OCI-LY7 (cell line): ENCODE results near the gene NOL7. TPM values are rescaled to one million over a fixed set of nuclear protein-coding genes. Genes with fewer than 3 reads are reported as not detected.

Experiments used
- BruUV-seq: library from RNA; stranded (reverse); fragments of 400-500 nt; replicated peaks from 2 replicates; lab custom pipeline; 2021; lab: Mats Ljungman, UMichigan
- CTCF ChIA-PET: fragments of 300-600 bp; sonication (Branson Sonifier 250); formaldehyde crosslinking; loops from one replicate; lab custom pipeline; 2022; ENCODE audit warnings: antibody characterized with exemption; ENCODE audit not compliant: unreplicated experiment; lab: Charles Lee
- POLR2A ChIA-PET: fragments of 300-600 bp; sonication (Branson Sonifier 250); formaldehyde crosslinking; loops from one replicate; lab custom pipeline; 2022; ENCODE audit warnings: antibody characterized with exemption; lab: Charles Lee
- DNase-seq: peaks from one replicate; pipeline ENCODE4 v3.0.0-alpha.2; 2015; ENCODE audit warnings: low spot score
- H2AFZ ChIP-seq: fragments of 200-600 bp; sonication (generic), shearing (Covaris generic); 2 replicates; pipeline ENCODE4 v1.6.1; 2014; ENCODE audit warnings: mild to moderate bottlenecking, antibody characterized with exemption, low read length, moderate library complexity
- H3K27ac ChIP-seq: fragments of 200-600 bp; sonication (generic); 2 replicates; pipeline ENCODE4 v1.5.1; 2014; ENCODE audit warnings: mixed run types, low read depth, mild to moderate bottlenecking, moderate library complexity, low read length, inconsistent platforms; ENCODE audit not compliant: poor library complexity, severe bottlenecking
- H3K36me3 ChIP-seq: fragments of 200-600 bp; sonication (generic); 2 replicates; pipeline ENCODE4 v1.6.1; 2014; ENCODE audit warnings: mild to moderate bottlenecking, antibody characterized with exemption, low read length, moderate library complexity, mixed read lengths; ENCODE audit not compliant: insufficient read depth
- H3K4me1 ChIP-seq: fragments of 200-600 bp; sonication (generic); 2 replicates; pipeline ENCODE4 v1.5.1; 2014; ENCODE audit warnings: mild to moderate bottlenecking, low read length; ENCODE audit not compliant: insufficient read depth, poor library complexity, severe bottlenecking
- H3K4me2 ChIP-seq: fragments of 200-600 bp; sonication (generic); 2 replicates; pipeline ENCODE4 v1.6.1; 2014; ENCODE audit warnings: mild to moderate bottlenecking, low read length
- H3K4me3 ChIP-seq: fragments of 200-600 bp; sonication (generic); 2 replicates; pipeline ENCODE4 v1.5.1; 2014; ENCODE audit warnings: mild to moderate bottlenecking, low read depth, low read length; ENCODE audit not compliant: poor library complexity, severe bottlenecking
- H3K79me2 ChIP-seq: fragments of 200-600 bp; sonication (generic); 2 replicates; pipeline ENCODE4 v1.6.1; 2016; ENCODE audit warnings: low read depth, mild to moderate bottlenecking, low read length, moderate library complexity, mixed read lengths; ENCODE audit not compliant: insufficient read depth
- H3K9me2 ChIP-seq: fragments of 200-600 bp; sonication (generic); 2 replicates; pipeline ENCODE4 v1.6.1; 2016; ENCODE audit warnings: mild to moderate bottlenecking, low read length, mixed read lengths; ENCODE audit not compliant: insufficient read depth
- H3K9me3 ChIP-seq: fragments of 200-600 bp; sonication (generic); 2 replicates; pipeline ENCODE4 v1.6.1; 2014; ENCODE audit warnings: mild to moderate bottlenecking, mixed run types, low read length, mixed read lengths
- H4K20me1 ChIP-seq: fragments of 200-600 bp; sonication (generic); 2 replicates; pipeline ENCODE4 v1.6.1; 2014; ENCODE audit warnings: mild to moderate bottlenecking, antibody characterized with exemption, low read length, moderate library complexity, mixed read lengths; ENCODE audit not compliant: insufficient read depth
- CTCF ChIP-seq: fragments of 200-600 bp; sonication (generic); conservative IDR thresholded peaks from 2 replicates; pipeline ENCODE4 v1.5.1; 2014; ENCODE audit warnings: mild to moderate bottlenecking, antibody characterized with exemption, low read length, moderate library complexity, mixed read lengths
- EZH2phosphoT487 ChIP-seq: fragments of 200-600 bp; sonication (generic); IDR thresholded peaks from 2 replicates; pipeline ENCODE4 v1.6.1; 2018; ENCODE audit warnings: low read depth, borderline replicate concordance, mild to moderate bottlenecking, mixed run types, antibody characterized with exemption, low read length, moderate library complexity, mixed read lengths
- intact Hi-C: fragments of 100-400 bp; cut with micrococcal nuclease; formaldehyde crosslinking; loops from one replicate; pipeline ENCODE4 v1.10.0; 2022; ENCODE audit not compliant: unreplicated experiment
- total RNA-seq, 2 experiments: library from RNA; depleted of rRNA in 1 of 2; stranded (reverse); fragments of >200 nt in 1 of 2; shearing (Covaris generic) in 1 of 2; gene quantifications; 2 replicates each; pipeline ENCODE4 v1.2.3, GENCODE V29; 2014 to 2022

The NOL7 gene
- total RNA-seq, 2 experiments from 2014 or later = 67.5 to 103 TPM

GRCh38 chr6:13579911-13580310, 35.2 kb upstream of the NOL7 start:
- H3K4me1 ChIP-seq = peaks cover 10% of the 10 kb centered on the region
- no peak overlapping the region for H3K4me2 ChIP-seq
- H3K27ac ChIP-seq = no peak overlapping the region
- no peak overlapping the region for H2AFZ ChIP-seq
- intact Hi-C loops = loop anchor here (5.0 kb wide), 1 partner anchor 223 kb away; no protein-coding TSS in a partner anchor
- no peak for DNase-seq
- ChIA-PET POLR2A (interaction anchor here (0.9 kb wide), 2 partner anchors 30 to 35 kb away, joined by 3 read pairs; no protein-coding TSS in a partner anchor), CTCF (no interaction called here)
- no TSS peak for BruUV-seq
- H3K9me3 ChIP-seq = peaks cover 18% of the 10 kb centered on the region
- TF ChIP-seq CTCF (no peak), EZH2phosphoT487 (no peak)
- peaks cover 14% of the 10 kb centered on the region for H3K36me3 ChIP-seq
- H3K9me2 ChIP-seq = no peaks in the 10 kb centered on the region
- H4K20me1 ChIP-seq = no peaks in the 10 kb centered on the region
- H3K79me2 ChIP-seq = peaks cover 16% of the 10 kb centered on the region; the same call in 1 of the 2 replicates
- H3K4me3 ChIP-seq = no peak overlapping the region

DNA sequence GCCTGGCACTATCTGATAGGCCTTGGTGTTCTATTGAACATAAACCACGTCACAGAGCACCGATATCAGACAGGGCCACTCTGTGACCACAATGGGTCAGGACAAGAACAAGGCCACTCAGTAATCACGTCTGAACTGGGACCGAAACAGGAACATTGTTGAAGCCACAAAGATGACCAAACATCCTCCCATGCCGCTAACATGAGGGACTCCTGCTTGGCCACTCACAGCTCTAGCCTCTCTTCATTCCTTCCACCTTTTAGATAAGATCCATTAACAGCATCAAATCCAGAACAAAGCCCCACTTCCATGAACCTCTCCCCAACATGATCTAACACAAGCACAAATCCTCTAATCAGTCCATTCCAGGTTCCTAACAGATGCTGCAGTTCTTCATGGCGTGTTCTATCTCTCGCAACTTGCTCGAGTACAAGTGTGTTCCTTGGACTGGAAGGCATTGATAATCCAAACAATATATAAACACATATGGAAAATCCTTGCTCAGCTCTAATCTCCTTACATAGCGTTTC, 33.4 kb upstream of the NOL7 start:
- Histone ChIP-seq H3K36me3 (peaks cover 18% of the 10 kb centered on the region), H3K9me3 (peaks cover 10% of the 10 kb centered on the region), H3K4me3 (no peak overlapping the region), H4K20me1 (no peaks in the 10 kb centered on the region), H3K9me2 (no peaks in the 10 kb centered on the region), H3K79me2 (peaks cover 2% of the 10 kb centered on the region; the same call in 1 of the 2 replicates), H2AFZ (no peak overlapping the region), H3K4me1 (no peaks in the 10 kb centered on the region), H3K27ac (no peak overlapping the region), H3K4me2 (no peak overlapping the region)
- TF ChIP-seq CTCF (no peak), EZH2phosphoT487 (no peak)
- DNase-seq = no peak
- CTCF ChIA-PET = no interaction called here
- no TSS peak for BruUV-seq
- POLR2A ChIA-PET = interaction anchor here (0.7 to 1.0 kb wide), 2 partner anchors 31 to 156 kb away, joined by 3 to 4 read pairs; no protein-coding TSS in a partner anchor
- intact Hi-C loops = no loop called here
